Measurements from ENCODE around the gene CCN6. TPM values are rescaled to one million over a fixed set of nuclear protein-coding genes. Genes with fewer than 3 reads are reported as not detected.

CCN6 gene
- total and polyA plus RNA-seq, 7 donors = 0.01 TPM; not detected in 6

DNA sequence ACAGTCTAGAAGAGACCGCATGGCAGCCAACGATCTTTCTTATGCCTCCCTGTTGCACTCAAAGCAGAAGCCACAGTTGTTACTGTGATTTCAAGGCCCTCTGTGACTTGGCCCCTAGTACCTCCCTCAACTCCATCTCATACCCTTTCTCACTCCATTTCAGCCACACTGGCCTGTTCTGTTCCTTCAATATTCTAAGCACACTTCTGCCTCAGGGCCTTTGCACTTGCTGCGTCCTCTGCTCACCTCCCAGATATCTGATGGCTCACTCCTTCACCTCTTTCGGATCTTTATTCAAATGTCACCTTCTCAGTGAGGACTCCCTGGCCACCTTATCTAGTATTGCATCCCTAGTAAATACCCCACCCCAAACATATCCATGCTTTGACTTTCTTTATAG, 29.4 kb upstream of the CCN6 start:
- Histone ChIP-seq H3K36me3 (ENCODE audit: insufficient read depth in 1 of 2, low read depth in 1 of 2) (no peaks in the 10 kb centered on the region), H3K27me3 (ENCODE audit: insufficient read depth in 3 of 3, low read length in 2 of 3) (no peaks in the 10 kb centered on the region), H3K27ac (no peak overlapping the region), H3K9me3 (no peaks in the 10 kb centered on the region), H3K4me3 (no peak overlapping the region), H3K4me1 (no peaks in the 10 kb centered on the region)
- intact Hi-C loops (cut with DNase I) = no loop called here
- ATAC-seq (no peak), DNase-seq (no peak)
- TF ChIP-seq, protein P1, sequence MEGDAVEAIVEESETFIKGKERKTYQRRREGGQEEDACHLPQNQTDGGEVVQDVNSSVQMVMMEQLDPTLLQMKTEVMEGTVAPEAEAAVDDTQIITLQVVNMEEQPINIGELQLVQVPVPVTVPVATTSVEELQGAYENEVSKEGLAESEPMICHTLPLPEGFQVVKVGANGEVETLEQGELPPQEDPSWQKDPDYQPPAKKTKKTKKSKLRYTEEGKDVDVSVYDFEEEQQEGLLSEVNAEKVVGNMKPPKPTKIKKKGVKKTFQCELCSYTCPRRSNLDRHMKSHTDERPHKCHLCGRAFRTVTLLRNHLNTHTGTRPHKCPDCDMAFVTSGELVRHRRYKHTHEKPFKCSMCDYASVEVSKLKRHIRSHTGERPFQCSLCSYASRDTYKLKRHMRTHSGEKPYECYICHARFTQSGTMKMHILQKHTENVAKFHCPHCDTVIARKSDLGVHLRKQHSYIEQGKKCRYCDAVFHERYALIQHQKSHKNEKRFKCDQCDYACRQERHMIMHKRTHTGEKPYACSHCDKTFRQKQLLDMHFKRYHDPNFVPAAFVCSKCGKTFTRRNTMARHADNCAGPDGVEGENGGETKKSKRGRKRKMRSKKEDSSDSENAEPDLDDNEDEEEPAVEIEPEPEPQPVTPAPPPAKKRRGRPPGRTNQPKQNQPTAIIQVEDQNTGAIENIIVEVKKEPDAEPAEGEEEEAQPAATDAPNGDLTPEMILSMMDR (IDR thresholded peaks at IDR 0.05) = no peak
- WGBS, 3 donors = 96 to 99% (median 97%) methylated on average over 4 of the region's 4 CpGs

DNA sequence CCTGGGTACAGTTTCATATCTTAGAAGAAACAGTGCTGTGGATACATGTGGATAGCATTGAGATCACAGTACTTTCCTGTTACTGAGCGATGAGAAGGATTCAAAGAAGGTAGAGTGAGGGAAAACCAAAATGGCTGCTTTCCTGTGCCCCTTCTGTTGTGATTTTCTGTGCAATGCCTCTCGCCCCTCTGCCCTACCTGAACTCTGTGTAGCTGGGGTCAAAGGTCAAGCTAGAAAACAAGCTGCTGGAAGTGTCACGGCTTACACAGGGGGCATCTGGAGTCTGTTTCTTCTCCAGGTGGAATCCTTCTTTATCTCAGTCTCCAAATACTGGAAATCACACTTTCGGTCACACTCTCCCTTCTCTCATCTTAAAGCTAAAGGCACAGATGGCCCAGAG, 27.0 kb upstream of the CCN6 start:
- 96 to 98% (median 98%) methylated on average over 4 of the region's 4 CpGs for WGBS, 3 donors
- DNase-seq (no peak), ATAC-seq (no peak)
- H3K27me3 ChIP-seq (ENCODE audit: insufficient read depth in 3 of 3, low read length in 2 of 3) = no peaks in the 10 kb centered on the region
- H3K4me1 ChIP-seq = no peaks in the 10 kb centered on the region
- no peaks in the 10 kb centered on the region for H3K9me3 ChIP-seq
- H3K27ac ChIP-seq = no peak overlapping the region
- H3K4me3 ChIP-seq = no peak overlapping the region
- no peaks in the 10 kb centered on the region for H3K36me3 ChIP-seq (ENCODE audit: insufficient read depth in 1 of 2, low read depth in 1 of 2)
- TF ChIP-seq, protein P1 (IDR thresholded peaks at IDR 0.05) = no peak
- intact Hi-C loops (cut with DNase I) = no loop called here

DNA sequence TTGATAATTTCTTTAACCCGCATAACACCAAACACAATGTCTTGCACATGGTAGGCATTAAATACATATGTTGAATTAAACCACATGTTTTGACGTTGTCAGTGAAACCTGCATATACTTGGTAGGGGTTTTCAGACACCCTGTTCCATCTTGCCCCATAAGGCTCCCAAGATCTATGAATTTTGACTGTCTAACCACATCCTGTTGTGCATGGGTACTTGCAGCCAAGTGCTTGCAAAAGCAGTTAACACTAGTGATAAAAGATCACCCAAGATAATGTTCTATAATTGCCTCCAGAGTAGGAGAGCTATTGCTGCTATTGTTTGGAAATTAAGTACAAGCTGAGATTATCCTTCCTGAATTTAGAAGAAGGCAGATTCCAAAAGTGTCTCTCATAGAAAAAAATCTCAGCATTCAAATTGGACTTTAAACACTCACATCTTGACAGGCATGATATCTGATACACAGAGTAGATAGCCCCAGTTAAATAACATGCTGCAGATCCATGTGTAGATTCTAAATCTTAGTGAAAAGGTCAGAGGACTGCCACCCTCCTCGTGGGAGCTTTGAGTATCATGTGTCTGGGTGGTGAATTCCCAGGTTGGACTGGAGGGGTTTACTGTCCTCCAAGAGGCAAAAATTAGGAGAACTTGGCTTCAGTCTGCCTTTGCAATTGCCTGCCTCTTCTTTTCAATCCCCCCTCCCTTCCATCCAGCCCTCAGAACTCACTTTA, 25.8 kb upstream of the CCN6 start:
- TF ChIP-seq, protein P1 (IDR thresholded peaks at IDR 0.05) = no peak
- no peaks in the 10 kb centered on the region for H3K27me3 ChIP-seq (ENCODE audit: insufficient read depth in 3 of 3, low read length in 2 of 3)
- no peak overlapping the region for H3K4me3 ChIP-seq
- 75 to 78% (median 75%) methylated on average over 3 of the region's 3 CpGs for WGBS, 3 donors
- intact Hi-C loops (cut with DNase I) = no loop called here
- DNase-seq (no peak), ATAC-seq (no peak)
- H3K36me3 ChIP-seq (ENCODE audit: insufficient read depth in 1 of 2, low read depth in 1 of 2) = no peaks in the 10 kb centered on the region
- H3K27ac ChIP-seq = no peak overlapping the region
- H3K9me3 ChIP-seq = no peaks in the 10 kb centered on the region
- H3K4me1 ChIP-seq = no peaks in the 10 kb centered on the region

DNA sequence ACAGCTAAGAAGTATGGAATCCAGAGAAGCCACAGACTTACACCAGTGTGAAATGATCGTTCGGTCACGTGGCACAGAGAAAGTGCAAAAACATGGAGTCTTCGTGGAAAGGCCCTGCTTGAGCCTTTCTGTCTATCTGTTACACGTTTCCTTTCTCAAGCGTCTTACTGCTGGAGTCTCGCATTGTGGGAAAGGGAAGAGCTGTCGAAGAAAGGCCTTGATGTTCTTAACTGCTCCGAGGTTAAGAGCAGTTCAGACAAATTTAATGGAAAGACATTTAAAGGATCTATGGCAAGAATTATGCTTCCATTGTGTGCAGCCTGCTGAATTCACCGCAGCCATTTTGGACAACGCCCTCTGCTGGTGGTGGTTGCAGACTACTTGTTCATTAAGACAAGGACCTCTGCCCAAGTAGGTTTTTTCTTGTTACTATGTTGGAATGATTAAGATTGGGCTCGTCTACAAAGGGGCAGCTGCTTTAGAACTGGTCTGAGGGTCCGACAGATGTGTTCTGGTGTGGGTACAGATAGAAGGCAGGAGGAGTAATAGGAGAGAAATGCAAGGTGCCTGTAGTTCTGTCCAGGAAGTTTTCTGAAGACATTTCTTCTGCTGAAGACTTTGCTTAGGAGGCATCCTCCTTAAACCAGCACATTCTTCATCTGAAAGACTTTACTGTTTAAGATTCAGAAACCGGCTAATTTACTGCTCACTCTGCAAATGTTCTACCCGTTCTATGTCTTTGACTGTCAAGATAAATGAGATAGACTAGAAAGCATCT, 24.7 kb upstream of the CCN6 start:
- H3K36me3 ChIP-seq (ENCODE audit: insufficient read depth in 1 of 2, low read depth in 1 of 2) = no peaks in the 10 kb centered on the region
- H3K4me3 ChIP-seq = no peak overlapping the region
- H3K9me3 ChIP-seq = no peaks in the 10 kb centered on the region
- H3K27ac ChIP-seq = no peak overlapping the region
- intact Hi-C loops (cut with DNase I) = no loop called here
- TF ChIP-seq, protein P1 (IDR thresholded peaks at IDR 0.05) = peak; percentile 51
- H3K27me3 ChIP-seq (ENCODE audit: insufficient read depth in 3 of 3, low read length in 2 of 3) = no peaks in the 10 kb centered on the region
- no peaks in the 10 kb centered on the region for H3K4me1 ChIP-seq
- peak; percentile 53 to 64 for DNase-seq
- WGBS, 3 donors = 79 to 83% (median 82%) methylated on average over 15 of the region's 15 CpGs
- ATAC-seq = peak in 1 of 4 donors; percentile 64
